K562 (cell line): Measurements from ENCODE around the gene GUK1. TPM values are rescaled to one million over a fixed set of nuclear protein-coding genes. Genes with fewer than 3 reads are reported as not detected.
A peak's percentile ranks its signal among the peaks of the same experiment; 100 is the strongest.

Experiments
- BCOR ChIP-seq: fragments of 450-650 bp; IDR thresholded peaks from 2 replicates; pipeline ENCODE4 v1.6.1; 2016
- ELF4 ChIP-seq: fragments of 450-650 bp; formaldehyde crosslinking; IDR thresholded peaks from 2 replicates; pipeline ENCODE4 v1.4.0; 2022; ENCODE audit warnings: missing genetic modification characterization
- HIVEP1 ChIP-seq: fragments of 250-450 bp; sonication (Bioruptor Pico); IDR thresholded peaks from 2 replicates; pipeline ENCODE4 v1.4.0; 2020; ENCODE audit warnings: mild to moderate bottlenecking
- KHSRP ChIP-seq: fragments of 450-650 bp; IDR thresholded peaks from 2 replicates; pipeline ENCODE4 v1.6.1; 2017
- MEIS2 ChIP-seq: fragments of 450-650 bp; IDR thresholded peaks from 2 replicates; pipeline ENCODE4 v1.6.1; 2014; ENCODE audit warnings: mild to moderate bottlenecking; ENCODE audit not compliant: partially characterized antibody
- MXI1 ChIP-seq: IDR thresholded peaks from 2 replicates; pipeline ENCODE4 v1.6.1; 2011; ENCODE audit warnings: low read depth, mild to moderate bottlenecking, improper control_type of control experiment, low read length
- NCOA4 ChIP-seq: fragments of 450-650 bp; IDR thresholded peaks from 2 replicates; pipeline ENCODE4 v1.6.1; 2018; ENCODE audit warnings: mild to moderate bottlenecking; ENCODE audit not compliant: partially characterized antibody
- NCOA6 ChIP-seq: fragments of 450-650 bp; IDR thresholded peaks from 2 replicates; pipeline ENCODE4 v1.6.1; 2017; ENCODE audit warnings: mild to moderate bottlenecking
- PHB2 ChIP-seq: fragments of 450-650 bp; IDR thresholded peaks from 2 replicates; pipeline ENCODE4 v1.6.1; 2017; ENCODE audit warnings: low read depth
- PHF20 ChIP-seq: fragments of 450-650 bp; IDR thresholded peaks from 2 replicates; pipeline ENCODE4 v1.6.1; 2018; ENCODE audit not compliant: partially characterized antibody
- PHF8 ChIP-seq: fragments of 200-600 bp; sonication (generic); IDR thresholded peaks from 2 replicates; pipeline ENCODE4 v1.6.1; 2012; ENCODE audit warnings: mixed run types, mild to moderate bottlenecking, inconsistent platforms, low read length, moderate library complexity, borderline replicate concordance
- POLR2A ChIP-seq: fragments of 450-650 bp; conservative IDR thresholded peaks from 2 replicates; pipeline ENCODE4 v1.6.1; 2016
- PRPF4 ChIP-seq: fragments of 200-400 bp; formaldehyde crosslinking; IDR thresholded peaks from one replicate; pipeline ENCODE4 v1.6.1; 2017; ENCODE audit warnings: low read length, low read depth, mild to moderate bottlenecking; ENCODE audit not compliant: insufficient read depth, poor library complexity, severe bottlenecking
- RBM22 ChIP-seq: fragments of 200-400 bp; formaldehyde crosslinking; IDR thresholded peaks from 2 replicates; pipeline ENCODE4 v1.6.1; 2018; ENCODE audit warnings: low read length, low read depth; ENCODE audit not compliant: poor library complexity, severe bottlenecking
- SPI1 ChIP-seq: IDR thresholded peaks from 2 replicates; pipeline ENCODE4 v1.6.1; 2011; ENCODE audit warnings: low read depth, low read length, control low read depth, borderline replicate concordance
- YY1 ChIP-seq, 3 experiments: IDR thresholded peaks; 2 replicates each; pipeline ENCODE4 v1.6.1; 2011; ENCODE audit warnings: low read length in 2 of 3, mild to moderate bottlenecking in 2 of 3, moderate library complexity in 2 of 3, borderline replicate concordance in 1 of 3, control low read depth in 1 of 3, low read depth in 1 of 3; ENCODE audit not compliant: insufficient read depth in 3 of 3, insufficient replicate concordance in 2 of 3, control insufficient read depth in 1 of 3, insufficient read length in 1 of 3; ENCODE audit errors: extremely low read depth in 1 of 3
- ZBTB8A ChIP-seq: fragments of 450-650 bp; IDR thresholded peaks from 2 replicates; pipeline ENCODE4 v1.6.1; 2018; ENCODE audit warnings: mild to moderate bottlenecking, moderate library complexity; ENCODE audit not compliant: partially characterized antibody
- ZNF165 ChIP-seq: fragments of 250-450 bp; sonication (Bioruptor Pico); IDR thresholded peaks from 2 replicates; pipeline ENCODE4 v1.4.0; 2020; ENCODE audit warnings: borderline replicate concordance
- ZNF175 ChIP-seq: fragments of 200-800 bp; sonication (Bioruptor generic); IDR thresholded peaks from 2 replicates; pipeline ENCODE4 v1.6.1; 2016; ENCODE audit warnings: low read depth, mild to moderate bottlenecking, missing genetic modification characterization, missing compliant biosample characterization
- ZNF384 ChIP-seq: IDR thresholded peaks from 2 replicates; pipeline ENCODE4 v1.6.1; 2012; ENCODE audit warnings: low read depth, low read length, improper control_type of control experiment
- ZNF668 ChIP-seq: fragments of 250-450 bp; sonication (Bioruptor Pico); IDR thresholded peaks from 2 replicates; pipeline ENCODE4 v1.8.0; 2022; ENCODE audit warnings: mild to moderate bottlenecking, inconsistent platforms
- polyA plus RNA-seq, 8 experiments: library from polyadenylated mRNA; depleted of rRNA in 4 of 8; stranded (reverse) in 5 of 8; unstranded in 3 of 8; fragments of >200 nt; fragmentation: Nextera tagmentation in 2 of 8; fragmentation: Illumina TruSeq in 1 of 8; extraction: Ambion mirVana in 2 of 8; extraction: Trizol in 1 of 8; gene quantifications; 2 replicates each; pipeline versions ENCODE4 v1.2.1 to v1.2.3, GENCODE V29; 2011 to 2014; ENCODE audit warnings: inconsistent platforms in 1 of 8, missing spikeins in 1 of 8
- total RNA-seq, 7 experiments: library from RNA; depleted of rRNA in 6 of 7; stranded (reverse); fragments of >200 nt in 6 of 7; fragmentation: Illumina TruSeq in 2 of 7; extraction: Trizol in 2 of 7; gene quantifications; 2 replicates each; pipeline versions ENCODE4 v1.2.1 to v1.2.3, GENCODE V29; 2011 to 2021; ENCODE audit warnings: low replicate concordance in 1 of 7
- TF ChIP-seq, protein P1 (sequence below): sonication (generic); formaldehyde crosslinking; IDR thresholded peaks from 2 replicates; pipeline ENCODE4 v1.8.1; 2023; ENCODE audit warnings: mild to moderate bottlenecking, missing genetic modification reagents, moderate library complexity
- TF ChIP-seq, protein P2 (sequence below), 2 experiments: fragments of 450-650 bp; conservative IDR thresholded peaks; 2 replicates each; pipeline ENCODE4 v1.6.1; 2017; ENCODE audit warnings: mild to moderate bottlenecking in 2 of 2, moderate library complexity in 2 of 2
- TF ChIP-seq, protein P3 (sequence below): fragments of 250-450 bp; sonication (Bioruptor Pico); IDR thresholded peaks from 2 replicates; pipeline ENCODE4 v1.5.0; 2021

GUK1 gene
- total and polyA plus RNA-seq, 9 of the 15 experiments (the other 6 are each of a cell fraction or from before 2014, with no cell fraction given) = 7.0 to 331 (median 132) TPM

DNA sequence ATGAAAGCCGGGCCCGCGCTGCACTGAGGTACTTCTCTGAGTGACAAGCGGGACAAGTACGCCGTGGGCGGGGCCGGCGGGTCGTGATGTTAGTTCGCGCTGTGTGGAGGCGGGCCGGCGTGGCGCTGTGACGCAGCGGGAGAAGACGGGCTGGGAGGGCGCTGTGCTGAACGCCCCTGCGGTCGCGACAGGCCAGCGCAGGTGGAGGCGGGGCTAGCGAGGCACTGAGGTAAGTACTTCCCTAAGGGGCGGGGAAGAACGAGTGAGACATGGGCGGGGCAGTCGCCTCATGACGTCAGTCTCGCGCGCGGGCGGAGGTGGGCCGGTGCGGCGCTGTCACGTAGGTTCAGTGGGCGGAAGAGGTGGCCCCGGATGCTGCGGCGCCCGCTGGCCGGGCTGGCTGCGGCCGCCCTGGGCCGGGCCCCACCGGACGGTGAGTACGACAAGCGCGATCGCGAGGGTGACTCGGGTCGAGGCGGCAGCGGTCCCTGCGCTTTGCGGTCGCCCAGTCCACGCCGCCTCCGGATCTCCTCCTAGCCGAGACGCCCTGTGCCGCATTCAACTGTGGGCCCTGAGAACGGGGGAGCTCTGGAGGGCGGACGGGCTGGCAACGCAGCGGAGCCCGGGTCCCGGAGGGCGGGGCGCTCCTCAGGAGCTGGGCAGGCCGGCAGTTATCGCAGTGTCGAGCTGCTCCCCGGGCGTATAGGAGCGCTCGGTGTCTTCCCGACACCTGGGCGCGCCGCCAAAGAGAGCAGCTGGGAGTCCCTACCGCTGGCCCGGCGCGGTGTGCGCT is at the start of gene GUK1 (continued):
- TF ChIP-seq KHSRP (peak; percentile 62; the same call in 1 of the 2 replicates), SPI1 (peak; percentile 24; the same call in 1 of the 2 replicates), ZBTB8A (no peak), NCOA4 (no peak), PRPF4 (peak; percentile 23), NCOA6 (no peak), ZNF175 (0 out of 2 replicates have a peak, but pooled peaks have one; percentile 21), PHF20 (peak; percentile 88), RBM22 (peak; percentile 34), ELF4 (CRISPR knock-in tag) (0 out of 2 replicates have a peak, but pooled peaks have one; percentile 15), MEIS2 (peak; percentile 96), PHB2 (0 out of 2 replicates have a peak, but pooled peaks have one; percentile 21), ZNF668 (peak; percentile 52; the same call in 1 of the 2 replicates), PHF8 (peak; percentile 86), BCOR (peak; percentile 58; the same call in 1 of the 2 replicates), ZNF384 (0 out of 2 replicates have a peak, but pooled peaks have one; percentile 27), YY1 (IDR thresholded peaks at IDR 0.05; ENCODE audit: borderline replicate concordance in 1 of 3, control insufficient read depth in 1 of 3, extremely low read depth in 1 of 3, insufficient read depth in 3 of 3, insufficient read length in 1 of 3, insufficient replicate concordance in 2 of 3, low read depth in 1 of 3, low read length in 2 of 3) (peak in 2 of 3 experiments; percentile 74 to 83), ZNF165 (no peak), HIVEP1 (CRISPR knock-in tag) (no peak), MXI1 (peak; percentile 56; the same call in 1 of the 2 replicates), POLR2A (peak; percentile 95)
- TF ChIP-seq, protein P1, sequence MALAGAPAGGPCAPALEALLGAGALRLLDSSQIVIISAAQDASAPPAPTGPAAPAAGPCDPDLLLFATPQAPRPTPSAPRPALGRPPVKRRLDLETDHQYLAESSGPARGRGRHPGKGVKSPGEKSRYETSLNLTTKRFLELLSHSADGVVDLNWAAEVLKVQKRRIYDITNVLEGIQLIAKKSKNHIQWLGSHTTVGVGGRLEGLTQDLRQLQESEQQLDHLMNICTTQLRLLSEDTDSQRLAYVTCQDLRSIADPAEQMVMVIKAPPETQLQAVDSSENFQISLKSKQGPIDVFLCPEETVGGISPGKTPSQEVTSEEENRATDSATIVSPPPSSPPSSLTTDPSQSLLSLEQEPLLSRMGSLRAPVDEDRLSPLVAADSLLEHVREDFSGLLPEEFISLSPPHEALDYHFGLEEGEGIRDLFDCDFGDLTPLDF (CRISPR knock-in tag) = peak; percentile 94
- TF ChIP-seq, protein P2, sequence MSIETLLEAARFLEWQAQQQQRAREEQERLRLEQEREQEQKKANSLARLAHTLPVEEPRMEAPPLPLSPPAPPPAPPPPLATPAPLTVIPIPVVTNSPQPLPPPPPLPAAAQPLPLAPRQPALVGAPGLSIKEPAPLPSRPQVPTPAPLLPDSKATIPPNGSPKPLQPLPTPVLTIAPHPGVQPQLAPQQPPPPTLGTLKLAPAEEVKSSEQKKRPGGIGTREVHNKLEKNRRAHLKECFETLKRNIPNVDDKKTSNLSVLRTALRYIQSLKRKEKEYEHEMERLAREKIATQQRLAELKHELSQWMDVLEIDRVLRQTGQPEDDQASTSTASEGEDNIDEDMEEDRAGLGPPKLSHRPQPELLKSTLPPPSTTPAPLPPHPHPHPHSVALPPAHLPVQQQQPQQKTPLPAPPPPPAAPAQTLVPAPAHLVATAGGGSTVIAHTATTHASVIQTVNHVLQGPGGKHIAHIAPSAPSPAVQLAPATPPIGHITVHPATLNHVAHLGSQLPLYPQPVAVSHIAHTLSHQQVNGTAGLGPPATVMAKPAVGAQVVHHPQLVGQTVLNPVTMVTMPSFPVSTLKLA (conservative IDR thresholded peaks at IDR 0.05) = peak; percentile 87 to 92
- TF ChIP-seq, protein P3, sequence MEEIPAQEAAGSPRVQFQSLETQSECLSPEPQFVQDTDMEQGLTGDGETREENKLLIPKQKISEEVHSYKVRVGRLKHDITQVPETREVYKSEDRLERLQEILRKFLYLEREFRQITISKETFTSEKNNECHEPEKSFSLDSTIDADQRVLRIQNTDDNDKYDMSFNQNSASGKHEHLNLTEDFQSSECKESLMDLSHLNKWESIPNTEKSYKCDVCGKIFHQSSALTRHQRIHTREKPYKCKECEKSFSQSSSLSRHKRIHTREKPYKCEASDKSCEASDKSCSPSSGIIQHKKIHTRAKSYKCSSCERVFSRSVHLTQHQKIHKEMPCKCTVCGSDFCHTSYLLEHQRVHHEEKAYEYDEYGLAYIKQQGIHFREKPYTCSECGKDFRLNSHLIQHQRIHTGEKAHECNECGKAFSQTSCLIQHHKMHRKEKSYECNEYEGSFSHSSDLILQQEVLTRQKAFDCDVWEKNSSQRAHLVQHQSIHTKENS (CRISPR knock-in tag) = no peak
